GM18873 (cell line): Measurements from ENCODE around the gene TET3.
"Not testable (repeated sequence)": the region's sequence is repeated elsewhere in the genome, so short reads cannot be mapped to it uniquely, and the experiment has no call there.

ENCODE experiments used
- ATAC-seq: cut with Tn5 transposase; IDR thresholded peaks from one replicate; pipeline ENCODE4 v1.9.1; 2021; ENCODE audit warnings: mild to moderate bottlenecking, moderate library complexity, moderate number of reproducible peaks; ENCODE audit not compliant: unreplicated experiment, low FRiP score

Gene TET3

GRCh38 chr2:73984203-73984921 is at the start of gene TET3:
TSS of gene TET3 (plus strand) at chr2:73984910. CDS start at chr2:73986404, 1,494 bp downstream.
- ATAC-seq: no peak

GRCh38 chr2:73935641-73936040 is 49.1 kb upstream of the TET3 start:
- no peak for ATAC-seq

- no peak for ATAC-seq
These were observed 47.4 kb upstream of the TET3 start for GRCh38 chr2:73937103-73937885.

- no peak for ATAC-seq
These were observed 46.8 kb upstream of the TET3 start for GRCh38 chr2:73937899-73938298.

GRCh38 chr2:73938718-73939352 is 45.9 kb upstream of the TET3 start:
- ATAC-seq: no peak

- ATAC-seq: no peak
These were observed 45.3 kb upstream of the TET3 start for GRCh38 chr2:73939419-73939818.

GRCh38 chr2:73940066-73940465 is 44.6 kb upstream of the TET3 start:
- ATAC-seq: not testable (repeated sequence)

- ATAC-seq: no peak
These were observed 42.0 kb upstream of the TET3 start for GRCh38 chr2:73942664-73943063.

- no peak for ATAC-seq
These were observed 40.0 kb upstream of the TET3 start for GRCh38 chr2:73944714-73945113.

- ATAC-seq: no peak
These were observed 38.5 kb upstream of the TET3 start for GRCh38 chr2:73946215-73946614.

- ATAC-seq: no peak
These were observed 38.0 kb upstream of the TET3 start for GRCh38 chr2:73946666-73947065.

- no peak for ATAC-seq
These were observed 37.2 kb upstream of the TET3 start for GRCh38 chr2:73947412-73948018.

GRCh38 chr2:73949802-73950201 is 34.9 kb upstream of the TET3 start:
- ATAC-seq: no peak

GRCh38 chr2:73952499-73953446 is 31.9 kb upstream of the TET3 start:
- ATAC-seq: no peak

GRCh38 chr2:73956218-73956865 is 28.4 kb upstream of the TET3 start:
- no peak for ATAC-seq

- no peak for ATAC-seq
These were observed 23.4 kb upstream of the TET3 start for GRCh38 chr2:73961274-73961673.

- ATAC-seq: no peak
These were observed 22.7 kb upstream of the TET3 start for GRCh38 chr2:73961823-73962615.

GRCh38 chr2:73962798-73963197 is 21.9 kb upstream of the TET3 start:
- ATAC-seq: no peak
